ENCODE data around the gene KCNRG. TPM values are rescaled to one million over a fixed set of nuclear protein-coding genes. Genes with fewer than 3 reads are reported as not detected.

The KCNRG gene
- total RNA-seq, 3 donors from 2014 or later (not counting 1 experiment from before 2014, with no cell fraction given): 0.43 to 1.0 (median 0.61) TPM

DNA sequence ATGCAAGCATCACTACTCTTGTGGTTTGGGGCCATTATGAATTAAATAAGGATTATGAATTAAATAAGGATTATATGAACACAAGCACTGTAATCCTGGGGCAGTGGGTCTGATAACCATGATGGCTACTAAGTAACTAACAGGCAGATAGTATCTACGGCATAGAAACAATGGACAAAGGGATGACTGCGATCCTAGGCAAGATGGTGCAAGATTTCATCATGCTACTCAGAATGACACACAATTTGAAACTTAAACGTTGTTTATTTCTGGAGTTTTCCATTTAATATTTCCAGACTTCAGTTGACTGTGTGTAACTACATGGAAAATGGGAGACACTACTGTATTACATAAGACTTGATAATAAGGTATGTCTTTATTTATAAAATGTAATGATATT is 15.1 kb downstream of the KCNRG start:
- no peak for ATAC-seq

DNA sequence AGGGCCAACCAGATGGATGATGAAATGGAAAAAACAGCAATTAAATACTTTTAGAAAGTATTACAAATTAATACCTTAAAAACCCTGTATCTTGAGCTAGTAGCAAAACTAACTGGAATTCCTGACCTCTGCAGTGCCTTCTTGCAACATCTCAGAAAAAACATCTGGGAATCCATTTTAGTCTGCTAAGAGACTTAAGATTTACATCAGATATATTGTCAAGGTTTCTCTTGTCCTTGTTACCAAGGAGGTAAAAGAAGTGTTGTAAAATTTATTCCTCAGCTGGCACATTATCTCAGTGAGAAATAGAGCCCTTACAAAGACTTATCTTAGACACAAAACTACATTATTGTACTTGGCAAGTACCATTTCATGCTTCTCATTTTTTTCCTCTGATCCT is 18.5 kb downstream of the KCNRG start:
- H3K4me3 Mint-ChIP-seq: no peak overlapping the region
- no peak for ATAC-seq
- H3K36me3 ChIP-seq (ENCODE audit: control insufficient read depth, insufficient read depth, low read length): no peaks in the 10 kb centered on the region
- no peak overlapping the region for H3K4me3 ChIP-seq (ENCODE audit: low read length)
- no peaks in the 10 kb centered on the region for H3K9me3 ChIP-seq (ENCODE audit: control insufficient read depth, insufficient read depth, low read length)
- H3K9me3 Mint-ChIP-seq: no peaks in the 10 kb centered on the region
- no peaks in the 10 kb centered on the region for H3K4me1 ChIP-seq (ENCODE audit: control insufficient read depth, insufficient read depth, low read length)
- TF ChIP-seq, protein P1, sequence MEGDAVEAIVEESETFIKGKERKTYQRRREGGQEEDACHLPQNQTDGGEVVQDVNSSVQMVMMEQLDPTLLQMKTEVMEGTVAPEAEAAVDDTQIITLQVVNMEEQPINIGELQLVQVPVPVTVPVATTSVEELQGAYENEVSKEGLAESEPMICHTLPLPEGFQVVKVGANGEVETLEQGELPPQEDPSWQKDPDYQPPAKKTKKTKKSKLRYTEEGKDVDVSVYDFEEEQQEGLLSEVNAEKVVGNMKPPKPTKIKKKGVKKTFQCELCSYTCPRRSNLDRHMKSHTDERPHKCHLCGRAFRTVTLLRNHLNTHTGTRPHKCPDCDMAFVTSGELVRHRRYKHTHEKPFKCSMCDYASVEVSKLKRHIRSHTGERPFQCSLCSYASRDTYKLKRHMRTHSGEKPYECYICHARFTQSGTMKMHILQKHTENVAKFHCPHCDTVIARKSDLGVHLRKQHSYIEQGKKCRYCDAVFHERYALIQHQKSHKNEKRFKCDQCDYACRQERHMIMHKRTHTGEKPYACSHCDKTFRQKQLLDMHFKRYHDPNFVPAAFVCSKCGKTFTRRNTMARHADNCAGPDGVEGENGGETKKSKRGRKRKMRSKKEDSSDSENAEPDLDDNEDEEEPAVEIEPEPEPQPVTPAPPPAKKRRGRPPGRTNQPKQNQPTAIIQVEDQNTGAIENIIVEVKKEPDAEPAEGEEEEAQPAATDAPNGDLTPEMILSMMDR (IDR thresholded peaks at IDR 0.05): no peak
- H3K27me3 ChIP-seq (ENCODE audit: control insufficient read depth, insufficient read depth, low read length): no peaks in the 10 kb centered on the region
- no peak for DNase-seq
- H3K27ac ChIP-seq (ENCODE audit: low read length): no peak overlapping the region
- no peaks in the 10 kb centered on the region for H3K36me3 Mint-ChIP-seq
- intact Hi-C loops (cut with micrococcal nuclease): no loop called here
- peaks cover 0 to 5% of the 10 kb centered on the region in 2 donors for H3K4me1 Mint-ChIP-seq
- H3K27ac Mint-ChIP-seq: no peak overlapping the region
- no peaks in the 10 kb centered on the region for H3K27me3 Mint-ChIP-seq (ENCODE audit: low read depth in 2 of 2)

More for the DNA sequence above, 15.1 kb downstream of the KCNRG start:
- no peak overlapping the region for H3K4me3 Mint-ChIP-seq
- no peaks in the 10 kb centered on the region for H3K27me3 Mint-ChIP-seq (ENCODE audit: low read depth in 2 of 2)
- H3K36me3 ChIP-seq (ENCODE audit: control insufficient read depth, insufficient read depth, low read length): peaks cover 2% of the 10 kb centered on the region
- TF ChIP-seq, protein P1 (IDR thresholded peaks at IDR 0.05): no peak
- intact Hi-C loops (cut with micrococcal nuclease): no loop called here
- WGBS (ENCODE audit: insufficient coverage): 93% methylated on average over 3 of the region's 3 CpGs
- H3K9me3 ChIP-seq (ENCODE audit: control insufficient read depth, insufficient read depth, low read length): no peaks in the 10 kb centered on the region
- H3K4me1 Mint-ChIP-seq: peaks cover 10% of the 10 kb centered on the region in 2 donors
- H3K27me3 ChIP-seq (ENCODE audit: control insufficient read depth, insufficient read depth, low read length): no peaks in the 10 kb centered on the region
- H3K36me3 Mint-ChIP-seq: no peaks in the 10 kb centered on the region
- no peak overlapping the region for H3K27ac Mint-ChIP-seq
- no peaks in the 10 kb centered on the region for H3K9me3 Mint-ChIP-seq
- DNase-seq: no peak
- no peaks in the 10 kb centered on the region for H3K4me1 ChIP-seq (ENCODE audit: control insufficient read depth, insufficient read depth, low read length)
- H3K4me3 ChIP-seq (ENCODE audit: low read length): no peak overlapping the region
- no peak overlapping the region for H3K27ac ChIP-seq (ENCODE audit: low read length)

DNA sequence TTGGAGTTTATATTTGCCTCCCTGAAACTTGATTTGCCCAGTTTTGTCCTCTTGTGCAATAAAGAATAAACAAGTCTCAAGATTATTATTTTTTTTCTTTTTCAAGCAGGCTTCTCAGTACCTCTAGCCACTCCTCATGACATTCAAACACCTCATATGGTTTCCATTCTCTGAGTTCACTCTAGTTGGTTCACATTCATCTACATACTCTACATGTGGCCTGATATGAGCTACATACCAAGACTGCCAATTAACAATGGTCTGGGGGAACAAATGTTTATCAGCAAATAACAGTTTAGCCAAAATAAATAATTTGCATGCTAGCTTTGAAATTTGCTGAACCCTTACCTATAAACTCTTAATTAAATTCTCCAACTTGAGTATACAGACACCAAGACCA is 22.5 kb downstream of the KCNRG start:
- Histone ChIP-seq H3K4me1 (ENCODE audit: control insufficient read depth, insufficient read depth, low read length) (no peaks in the 10 kb centered on the region), H3K27me3 (ENCODE audit: control insufficient read depth, insufficient read depth, low read length) (no peaks in the 10 kb centered on the region), H3K36me3 (ENCODE audit: control insufficient read depth, insufficient read depth, low read length) (peaks cover 4% of the 10 kb centered on the region), H3K9me3 (ENCODE audit: control insufficient read depth, insufficient read depth, low read length) (no peaks in the 10 kb centered on the region), H3K4me3 (ENCODE audit: low read length) (no peak overlapping the region), H3K27ac (ENCODE audit: low read length) (no peak overlapping the region)
- Mint-ChIP-seq H3K4me3 (no peak overlapping the region), H3K9me3 (no peaks in the 10 kb centered on the region), H3K27me3 (ENCODE audit: low read depth in 2 of 2) (no peaks in the 10 kb centered on the region), H3K36me3 (no peaks in the 10 kb centered on the region), H3K4me1 (no peaks in the 10 kb centered on the region), H3K27ac (no peak overlapping the region)
- no peak for DNase-seq
- no peak for ATAC-seq
- TF ChIP-seq, protein P1 (IDR thresholded peaks at IDR 0.05): no peak
- intact Hi-C loops (cut with micrococcal nuclease): no loop called here

DNA sequence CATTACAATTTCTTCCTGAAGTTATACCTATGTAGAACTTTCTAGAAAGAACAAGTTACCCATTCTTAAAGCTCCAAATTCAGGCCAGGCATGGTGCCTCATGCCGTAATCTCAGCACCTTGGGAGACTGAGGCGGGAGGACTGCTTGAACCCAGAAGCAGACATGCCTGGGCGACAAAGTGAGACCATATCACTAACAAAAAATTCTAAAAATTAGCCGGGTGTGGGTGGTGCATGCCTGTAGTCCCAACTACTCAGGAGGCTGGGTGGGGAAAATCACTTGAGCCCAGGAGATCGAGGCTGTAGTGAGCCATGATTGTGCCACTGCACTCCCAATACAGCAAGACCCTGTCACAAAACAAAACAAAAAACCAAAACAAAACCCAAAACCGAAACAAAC is 23.0 kb downstream of the KCNRG start:
- ATAC-seq (no peak), DNase-seq (no peak)
- Histone ChIP-seq H3K27me3 (ENCODE audit: control insufficient read depth, insufficient read depth, low read length) (no peaks in the 10 kb centered on the region), H3K9me3 (ENCODE audit: control insufficient read depth, insufficient read depth, low read length) (no peaks in the 10 kb centered on the region), H3K36me3 (ENCODE audit: control insufficient read depth, insufficient read depth, low read length) (peaks cover 4% of the 10 kb centered on the region), H3K4me1 (ENCODE audit: control insufficient read depth, insufficient read depth, low read length) (no peaks in the 10 kb centered on the region), H3K27ac (ENCODE audit: low read length) (no peak overlapping the region), H3K4me3 (ENCODE audit: low read length) (no peak overlapping the region)
- no peak overlapping the region for H3K27ac Mint-ChIP-seq
- no peak overlapping the region for H3K4me3 Mint-ChIP-seq
- H3K36me3 Mint-ChIP-seq: no peaks in the 10 kb centered on the region
- no peaks in the 10 kb centered on the region for H3K9me3 Mint-ChIP-seq
- WGBS (ENCODE audit: insufficient coverage): 92% methylated on average over 5 of the region's 6 CpGs
- no peaks in the 10 kb centered on the region for H3K4me1 Mint-ChIP-seq
- H3K27me3 Mint-ChIP-seq (ENCODE audit: low read depth in 2 of 2): no peaks in the 10 kb centered on the region
- TF ChIP-seq, protein P1 (IDR thresholded peaks at IDR 0.05): no peak
- intact Hi-C loops (cut with micrococcal nuclease): no loop called here

Measured in natural killer cell (primary cell).